VCaP (cell line): ENCODE results near the gene TBC1D8.

Experiments
- H3K27ac ChIP-seq: fragments of 450-650 bp; 2 replicates; pipeline ENCODE4 v1.5.1; 2017
- TF ChIP-seq, protein P1 (sequence below): fragments of 450-650 bp; conservative IDR thresholded peaks from 2 replicates; pipeline ENCODE4 v1.5.1; 2017; ENCODE audit warnings: mild to moderate bottlenecking, moderate library complexity

Gene TBC1D8

DNA sequence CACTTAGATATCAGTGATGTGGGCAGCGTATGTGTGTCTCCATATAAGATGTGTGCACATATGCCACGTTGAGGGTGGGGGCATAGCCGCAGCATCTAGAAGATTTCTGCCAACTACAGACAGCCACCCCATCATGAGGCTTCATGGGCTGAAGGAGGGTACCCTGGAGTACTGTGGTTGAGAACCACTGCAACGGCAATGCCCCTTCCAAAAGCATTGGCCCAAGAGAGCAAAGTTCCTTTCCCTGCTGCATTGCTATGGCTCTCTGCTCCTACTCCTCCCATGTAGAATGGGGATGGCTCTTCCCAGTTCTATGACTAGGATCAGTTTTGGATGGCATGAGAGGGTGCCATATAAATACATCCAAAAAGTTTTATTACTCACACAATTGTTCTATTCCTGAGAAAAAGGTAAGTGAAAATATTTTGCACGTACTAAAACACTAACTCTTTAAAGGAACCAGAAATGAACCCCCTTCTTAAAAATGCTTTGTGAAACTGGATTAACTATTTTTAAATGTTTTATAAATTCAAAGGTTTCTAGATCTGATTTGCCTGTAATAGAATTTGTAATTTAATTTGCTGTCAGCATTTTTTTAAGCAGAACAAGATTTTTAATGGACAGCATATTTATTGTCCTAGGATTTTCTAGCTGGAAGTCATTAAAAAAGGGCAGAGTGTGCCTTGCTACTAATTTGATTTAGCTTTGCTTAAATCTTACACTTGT lies 153.5 kb downstream of the TBC1D8 start:
- TF ChIP-seq, protein P1, sequence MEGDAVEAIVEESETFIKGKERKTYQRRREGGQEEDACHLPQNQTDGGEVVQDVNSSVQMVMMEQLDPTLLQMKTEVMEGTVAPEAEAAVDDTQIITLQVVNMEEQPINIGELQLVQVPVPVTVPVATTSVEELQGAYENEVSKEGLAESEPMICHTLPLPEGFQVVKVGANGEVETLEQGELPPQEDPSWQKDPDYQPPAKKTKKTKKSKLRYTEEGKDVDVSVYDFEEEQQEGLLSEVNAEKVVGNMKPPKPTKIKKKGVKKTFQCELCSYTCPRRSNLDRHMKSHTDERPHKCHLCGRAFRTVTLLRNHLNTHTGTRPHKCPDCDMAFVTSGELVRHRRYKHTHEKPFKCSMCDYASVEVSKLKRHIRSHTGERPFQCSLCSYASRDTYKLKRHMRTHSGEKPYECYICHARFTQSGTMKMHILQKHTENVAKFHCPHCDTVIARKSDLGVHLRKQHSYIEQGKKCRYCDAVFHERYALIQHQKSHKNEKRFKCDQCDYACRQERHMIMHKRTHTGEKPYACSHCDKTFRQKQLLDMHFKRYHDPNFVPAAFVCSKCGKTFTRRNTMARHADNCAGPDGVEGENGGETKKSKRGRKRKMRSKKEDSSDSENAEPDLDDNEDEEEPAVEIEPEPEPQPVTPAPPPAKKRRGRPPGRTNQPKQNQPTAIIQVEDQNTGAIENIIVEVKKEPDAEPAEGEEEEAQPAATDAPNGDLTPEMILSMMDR: no peak
- no peak overlapping the region for H3K27ac ChIP-seq

DNA sequence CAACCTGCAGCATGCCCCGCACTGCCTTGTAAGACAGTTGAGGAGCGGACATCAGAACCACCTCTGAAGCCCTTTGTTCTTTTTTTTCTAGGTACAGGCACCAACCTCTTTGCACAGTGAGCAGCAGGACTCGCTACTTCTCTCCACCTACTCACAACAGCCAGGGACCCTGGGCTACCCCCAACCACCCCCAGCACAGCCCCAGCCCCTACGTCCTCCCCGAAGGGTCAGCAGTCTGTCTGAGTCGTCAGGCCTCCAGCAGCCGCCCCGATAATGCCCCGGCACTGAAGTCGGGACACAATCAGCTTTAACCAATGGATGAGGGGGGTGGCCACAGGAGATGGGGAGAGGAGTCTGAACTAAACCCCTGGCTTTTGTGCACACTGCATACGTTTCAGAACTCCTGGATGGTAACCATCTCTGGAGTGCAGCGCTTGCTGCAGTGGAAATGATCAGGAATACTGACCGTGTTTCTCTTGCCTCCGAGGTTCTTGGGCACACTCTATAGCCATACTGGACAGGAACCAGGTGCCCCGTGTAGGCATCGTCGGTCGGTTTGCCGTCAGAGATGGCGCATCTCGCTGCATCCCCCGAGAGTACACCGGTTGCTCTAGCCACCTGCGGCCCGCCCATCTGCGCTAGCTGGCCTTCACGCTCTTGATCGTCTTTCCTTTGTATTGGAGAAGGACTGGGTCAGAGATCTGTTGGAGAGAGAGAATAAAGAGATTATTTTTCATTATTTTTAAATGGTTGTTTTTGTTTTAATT lies 155.7 kb downstream of the TBC1D8 start:
- TF ChIP-seq, protein P1: no peak
- H3K27ac ChIP-seq: no peak overlapping the region

GRCh38 chr2:100993294-100993693 lies 157.9 kb downstream of the TBC1D8 start:
- no peak overlapping the region for H3K27ac ChIP-seq
- TF ChIP-seq, protein P1: no peak

DNA sequence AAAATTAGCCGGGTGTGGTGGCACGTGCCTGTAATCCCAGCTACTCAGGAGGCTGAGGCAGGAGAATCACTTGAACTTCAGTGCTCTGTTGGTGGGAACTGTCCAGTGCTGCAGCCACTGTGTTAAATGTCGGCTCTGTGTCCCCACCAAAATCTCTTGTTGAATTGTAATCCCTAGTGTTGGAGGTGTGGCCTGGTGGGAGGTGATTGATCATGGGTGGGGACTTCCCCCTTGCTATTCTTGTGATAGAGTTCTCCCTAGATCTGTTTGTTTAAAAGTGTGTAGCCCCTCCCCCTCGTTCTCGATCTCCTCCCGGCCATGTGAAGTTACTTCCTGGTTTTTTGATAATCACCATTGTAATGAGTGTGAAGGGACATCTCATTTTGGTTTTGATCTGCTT lies 158.9 kb downstream of the TBC1D8 start:
- TF ChIP-seq, protein P1: no peak
- H3K27ac ChIP-seq: no peak overlapping the region

DNA sequence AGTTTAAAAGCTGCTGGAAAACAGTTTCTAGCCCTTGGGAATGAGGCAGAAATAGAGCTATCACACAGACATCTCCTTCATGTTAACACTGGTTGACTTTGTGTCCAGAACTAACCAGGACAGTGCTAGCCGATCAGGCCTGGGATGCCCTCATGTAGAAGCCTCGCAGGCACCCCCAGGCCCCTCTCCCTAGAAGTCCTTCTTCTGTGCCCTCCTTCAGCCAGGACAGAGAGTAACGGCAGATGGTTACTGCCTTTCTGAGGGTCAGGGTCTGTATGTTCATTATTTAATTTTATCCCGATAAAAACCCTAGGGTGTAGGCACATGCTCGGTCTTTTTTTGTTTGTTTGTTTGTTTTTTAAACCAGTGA lies 159.8 kb downstream of the TBC1D8 start:
- TF ChIP-seq, protein P1: no peak
- no peak overlapping the region for H3K27ac ChIP-seq

DNA sequence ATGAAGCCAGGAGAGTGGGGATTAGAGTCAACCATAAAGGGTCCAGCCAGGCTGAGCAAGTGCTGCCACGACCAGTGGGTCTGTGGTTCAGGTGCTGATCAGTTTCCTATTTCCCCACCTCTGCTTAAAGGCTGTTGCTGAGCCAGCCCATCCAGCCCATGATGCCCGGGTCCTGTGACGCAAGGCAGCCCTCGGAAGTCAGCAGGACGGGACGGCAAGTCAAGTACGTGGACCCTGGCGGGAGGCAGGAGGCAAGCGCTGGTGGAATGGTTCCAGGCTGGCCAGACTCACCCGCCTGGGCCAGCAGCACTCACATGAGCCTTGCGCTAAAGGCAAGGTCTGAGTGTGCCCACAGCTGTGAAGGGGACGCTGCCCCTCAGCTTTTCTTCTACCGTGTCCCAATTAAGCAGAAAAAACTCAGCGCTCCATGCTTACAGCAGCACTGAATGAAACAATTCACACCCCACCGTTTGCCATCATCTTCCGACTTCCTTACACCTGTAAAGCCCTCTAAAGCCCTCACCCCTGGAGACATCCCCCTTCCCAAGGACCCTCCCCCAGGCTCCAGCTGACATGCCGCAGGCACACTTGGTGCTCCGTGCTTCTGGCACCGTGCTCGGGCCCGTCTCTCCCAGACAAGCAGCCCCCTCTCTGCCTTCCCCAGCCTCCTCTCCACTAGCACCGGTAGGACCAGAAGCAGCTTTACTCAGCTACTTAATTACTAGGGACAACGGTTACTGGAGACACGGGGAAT lies 160.4 kb downstream of the TBC1D8 start:
- H3K27ac ChIP-seq: no peak overlapping the region
- TF ChIP-seq, protein P1: no peak

DNA sequence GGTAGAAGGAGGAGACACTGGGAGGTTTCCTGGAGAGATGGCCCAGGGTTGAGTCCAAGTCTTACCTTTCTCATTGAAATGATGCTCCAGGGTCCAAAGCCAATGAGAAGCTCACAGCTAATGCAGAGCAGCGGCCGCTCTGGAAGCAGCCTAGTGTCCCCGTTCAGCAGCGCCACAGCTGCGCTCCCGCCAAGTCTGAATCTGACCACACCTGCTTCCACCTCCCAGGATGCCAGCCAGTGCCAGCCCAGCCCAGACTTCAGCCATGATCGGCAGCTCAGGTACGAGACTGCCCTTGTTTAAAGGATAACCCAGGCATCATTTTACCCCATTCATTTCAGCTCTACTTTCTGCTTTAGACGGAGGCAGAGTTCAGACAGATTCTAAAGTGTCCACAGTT lies 161.0 kb downstream of the TBC1D8 start:
- TF ChIP-seq, protein P1: no peak
- no peak overlapping the region for H3K27ac ChIP-seq
